ENCODE measurements around the gene ZNF618.

ZNF618 gene

GRCh38 chr9:113960768-113961167 is 84.7 kb downstream of the ZNF618 start:
- no peak for DNase-seq

DNA sequence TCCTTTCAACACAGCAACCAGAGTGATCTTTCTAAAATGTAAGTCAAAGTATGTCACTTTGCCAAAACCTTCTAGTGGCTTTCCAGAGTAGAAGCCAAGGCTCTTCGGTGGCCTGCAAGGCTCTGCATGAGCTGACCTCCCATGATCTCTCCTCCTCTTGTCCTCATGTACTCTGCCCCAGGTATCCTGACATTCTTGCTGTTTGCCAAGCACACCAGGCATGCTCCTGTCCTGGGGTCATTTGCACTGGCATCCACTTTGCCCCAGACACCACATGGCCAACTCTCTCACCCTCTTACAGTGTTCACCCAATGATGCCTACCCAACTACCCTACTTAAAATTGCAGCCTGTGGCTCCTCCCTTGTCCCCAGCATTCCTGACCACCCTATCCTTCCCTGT is 86.3 kb downstream of the ZNF618 start:
- DNase-seq, result no peak

DNA sequence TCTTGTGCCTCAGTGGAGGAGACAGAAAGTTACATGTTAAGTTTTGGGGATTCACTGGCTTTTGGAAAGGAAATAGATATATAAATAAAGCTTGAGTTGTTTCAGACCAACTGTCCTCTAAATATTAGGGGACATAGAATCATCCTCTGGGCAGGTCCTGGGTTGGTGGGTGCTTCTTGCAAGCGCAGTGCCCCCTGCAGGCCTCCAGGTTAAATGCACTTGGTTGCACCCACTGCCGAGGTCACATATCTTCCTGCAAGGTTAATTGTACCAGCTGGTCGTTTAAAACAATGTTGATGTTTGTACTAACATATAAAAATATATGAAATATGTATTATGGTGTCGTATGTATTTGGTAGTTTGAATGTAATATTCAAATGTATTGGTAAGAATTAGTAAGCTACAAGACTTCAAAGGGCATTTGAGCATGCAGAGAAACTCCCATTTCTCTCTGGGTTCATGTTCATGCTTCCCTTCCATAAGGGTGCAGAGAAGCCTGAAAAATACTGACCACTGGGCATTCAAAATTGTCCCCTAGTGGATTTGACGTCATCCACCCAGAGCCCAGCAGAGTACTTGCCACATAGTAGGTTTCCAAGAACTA is 87.0 kb downstream of the ZNF618 start:
- peak; percentile 51 for DNase-seq

DNA sequence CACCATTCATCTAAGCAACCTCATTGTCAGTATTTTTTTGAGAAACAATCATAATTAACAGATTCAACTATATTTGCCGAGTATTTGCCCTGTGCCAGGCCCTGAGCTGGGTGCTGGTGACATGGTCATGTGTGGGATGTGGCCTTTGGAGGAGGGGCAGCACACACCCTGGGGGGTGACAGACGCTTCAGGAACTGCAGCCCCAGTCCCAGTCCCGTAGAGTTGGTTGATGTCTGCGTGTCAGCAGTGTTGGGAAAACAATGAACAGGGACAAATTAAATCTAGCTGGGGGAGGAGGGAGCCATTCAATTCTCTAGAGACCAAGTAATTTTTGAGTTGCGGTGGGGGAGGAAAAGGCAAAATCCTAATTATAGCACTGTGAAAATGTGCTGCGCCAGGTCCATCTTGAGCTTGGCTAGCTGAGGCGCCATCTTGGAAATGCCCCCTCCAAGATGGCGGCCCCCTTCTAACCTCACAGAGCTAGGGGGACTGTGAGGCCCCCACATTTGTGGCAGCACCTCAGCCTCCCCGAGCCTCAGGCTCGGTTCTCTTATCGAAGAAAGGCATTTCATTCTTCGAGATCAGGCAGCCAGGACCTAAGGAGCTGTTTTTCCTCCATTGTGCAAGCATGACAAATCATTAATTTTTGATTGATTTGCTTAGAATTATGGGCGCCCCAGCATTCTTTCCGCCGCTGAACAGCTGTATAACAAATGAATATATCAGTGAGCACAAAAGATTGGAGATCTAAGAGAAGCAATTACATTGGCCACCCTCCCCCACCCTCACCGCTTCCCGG is 87.8 kb downstream of the ZNF618 start:
- no peak for DNase-seq

GRCh38 chr9:113964495-113965170 is 88.5 kb downstream of the ZNF618 start:
- no peak for DNase-seq

GRCh38 chr9:113966394-113966793 is 90.3 kb downstream of the ZNF618 start:
- no peak for DNase-seq

DNA sequence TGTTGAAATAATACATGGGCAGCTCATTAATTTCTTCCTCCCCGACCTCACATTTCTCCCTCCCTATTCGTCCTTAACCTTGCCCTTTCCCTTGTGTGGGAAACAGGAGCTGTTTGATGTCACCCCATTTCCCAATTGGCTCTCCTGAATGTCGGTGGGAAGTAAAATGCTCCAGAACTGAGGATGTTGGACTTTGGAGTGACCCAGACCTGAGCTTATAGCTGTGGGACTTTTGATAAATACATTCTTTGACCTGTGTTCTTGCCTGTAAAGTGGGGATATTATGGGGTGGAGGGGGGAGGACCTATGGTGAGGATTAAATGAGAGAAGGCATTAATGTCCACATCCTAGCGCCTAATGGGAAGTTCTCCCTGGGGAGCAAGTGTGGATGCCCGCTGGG is 91.3 kb downstream of the ZNF618 start:
- no peak for DNase-seq

DNA sequence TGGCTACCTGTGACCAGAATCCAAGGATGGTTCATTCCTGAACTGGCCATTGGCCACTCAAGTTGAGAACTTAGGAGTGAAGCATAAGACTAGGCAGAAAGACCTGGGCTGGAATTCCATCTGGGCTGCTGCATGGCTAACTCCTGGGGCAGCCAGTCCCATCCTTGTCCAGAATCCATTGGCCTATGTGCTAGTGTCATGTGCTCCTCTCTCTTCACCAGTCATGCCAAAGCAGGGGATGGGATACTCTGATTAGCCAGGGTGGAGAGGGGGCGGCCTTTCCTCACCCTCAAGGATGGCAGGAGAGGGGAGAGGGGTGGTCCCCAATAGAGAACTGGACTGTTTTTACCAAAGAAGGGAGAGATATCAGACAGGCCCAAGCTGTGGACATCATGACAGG is 93.2 kb downstream of the ZNF618 start:
- DNase-seq, result no peak

- DNase-seq, result no peak
Measured at GRCh38 chr9:113973226-113973625, 97.1 kb downstream of the ZNF618 start.

- no peak for DNase-seq
Measured at GRCh38 chr9:113973963-113974413, 97.9 kb downstream of the ZNF618 start.

DNA sequence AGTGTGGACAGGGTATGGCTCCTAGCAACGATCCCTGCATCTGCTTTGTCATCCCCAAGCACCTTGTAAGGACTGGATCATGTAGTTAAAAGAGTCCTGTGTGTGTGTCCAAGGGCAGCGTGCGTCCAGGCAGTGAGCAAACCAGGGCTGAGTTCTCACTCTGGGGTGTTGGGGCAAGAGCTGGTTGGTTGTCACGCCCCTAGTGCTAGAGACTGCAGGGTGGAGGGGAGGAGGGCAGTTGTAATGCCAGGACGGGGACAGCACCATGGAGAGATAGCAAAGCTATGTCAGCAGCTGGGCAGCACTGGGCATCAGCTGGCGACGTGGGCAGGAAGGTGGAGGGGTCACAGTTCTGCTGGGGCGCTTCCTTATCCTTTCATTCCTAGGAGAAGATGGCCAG is 100.8 kb downstream of the ZNF618 start:
- no peak for DNase-seq

DNA sequence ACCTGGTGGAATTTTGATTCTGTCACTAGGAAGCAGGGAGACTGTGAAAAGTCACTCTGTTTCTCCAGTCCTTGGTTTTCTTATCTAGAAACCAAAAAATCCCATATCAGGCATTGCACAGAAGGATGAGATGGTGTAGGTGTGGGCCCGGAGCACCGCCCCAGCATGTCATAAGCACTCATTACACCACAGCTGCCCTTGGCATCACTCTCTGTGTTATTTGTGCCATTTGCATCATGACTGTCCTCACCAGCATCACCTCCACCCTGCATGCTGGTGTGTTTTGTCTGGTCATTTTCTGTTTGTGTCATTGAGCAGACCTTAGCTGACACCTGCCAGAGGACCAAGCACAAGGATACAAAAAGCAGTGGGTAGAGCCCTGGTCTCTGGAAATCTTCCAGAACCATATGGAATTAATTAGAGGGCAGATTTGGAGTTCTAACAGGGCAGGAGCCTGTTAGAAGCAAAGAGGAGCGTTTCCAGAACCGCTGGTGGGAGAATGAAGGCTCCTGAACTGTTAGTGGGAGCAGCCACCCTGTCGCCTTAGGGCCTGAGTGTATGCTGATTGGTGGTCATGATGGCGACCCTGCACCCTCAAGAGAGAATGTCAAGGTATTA is 102.7 kb downstream of the ZNF618 start:
- DNase-seq, result no peak

- no peak for DNase-seq
Measured at GRCh38 chr9:113979343-113980127, 103.4 kb downstream of the ZNF618 start.

DNA sequence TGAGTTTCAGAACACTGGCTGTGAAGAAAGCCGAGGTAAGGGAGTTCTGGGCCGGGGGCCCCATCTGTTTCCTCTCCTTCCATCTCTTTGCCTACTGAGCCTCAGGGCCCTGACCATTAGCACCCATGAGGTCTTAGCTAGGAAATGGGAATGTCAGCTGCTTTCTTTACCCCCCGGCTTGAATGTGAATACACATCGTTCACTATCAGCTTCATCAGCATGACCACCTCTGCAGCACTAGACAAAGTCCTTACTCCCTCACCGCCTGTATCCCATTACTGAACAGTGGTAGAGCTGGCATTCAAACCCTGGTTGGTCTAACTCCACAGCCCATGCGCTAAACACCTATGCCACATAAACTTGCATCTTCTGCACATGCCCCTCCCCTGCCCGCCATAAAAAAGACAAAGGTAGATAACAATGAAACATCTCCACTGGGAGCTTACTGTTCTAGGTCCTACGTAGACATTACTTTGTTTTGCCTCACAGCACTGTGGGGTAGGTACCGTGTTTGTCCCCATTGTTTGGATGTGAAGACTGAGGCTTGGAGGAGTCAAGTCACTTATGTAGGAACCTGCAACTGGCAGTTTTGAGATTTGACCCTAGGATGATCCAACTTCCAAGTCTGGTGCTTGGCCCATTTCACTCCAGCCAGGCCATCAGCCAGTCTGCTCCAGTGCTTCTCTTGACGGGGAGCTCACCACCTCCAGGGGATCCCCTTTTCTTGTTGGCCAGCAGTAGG is 108.7 kb downstream of the ZNF618 start:
- no peak for DNase-seq

- no peak for DNase-seq
Measured at GRCh38 chr9:113985968-113986585, 110.0 kb downstream of the ZNF618 start.

GRCh38 chr9:113986931-113987330 is 110.8 kb downstream of the ZNF618 start:
- DNase-seq, result no peak

DNA sequence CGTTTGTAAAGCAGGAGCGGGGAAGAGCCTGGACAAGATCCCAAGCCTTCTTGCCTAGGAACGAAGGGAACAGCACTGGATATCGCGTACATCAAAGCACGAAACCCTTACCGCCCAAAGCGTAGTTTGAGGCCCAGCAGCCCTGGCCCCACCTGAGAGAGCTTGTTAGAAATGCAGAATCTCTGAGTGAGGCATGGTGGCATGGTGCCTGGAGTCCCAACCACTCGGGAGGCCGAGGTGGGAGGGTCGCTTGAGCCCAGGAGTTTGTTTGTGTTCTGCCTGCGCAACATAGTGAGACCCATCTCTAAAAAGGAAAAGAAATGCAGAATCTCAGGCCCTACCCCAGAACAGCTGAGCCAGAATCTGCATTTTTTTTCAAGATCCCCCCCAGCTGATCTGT is 111.4 kb downstream of the ZNF618 start:
- DNase-seq, result no peak

GRCh38 chr9:113988385-113989016 is 112.4 kb downstream of the ZNF618 start:
- DNase-seq, result no peak

DNA sequence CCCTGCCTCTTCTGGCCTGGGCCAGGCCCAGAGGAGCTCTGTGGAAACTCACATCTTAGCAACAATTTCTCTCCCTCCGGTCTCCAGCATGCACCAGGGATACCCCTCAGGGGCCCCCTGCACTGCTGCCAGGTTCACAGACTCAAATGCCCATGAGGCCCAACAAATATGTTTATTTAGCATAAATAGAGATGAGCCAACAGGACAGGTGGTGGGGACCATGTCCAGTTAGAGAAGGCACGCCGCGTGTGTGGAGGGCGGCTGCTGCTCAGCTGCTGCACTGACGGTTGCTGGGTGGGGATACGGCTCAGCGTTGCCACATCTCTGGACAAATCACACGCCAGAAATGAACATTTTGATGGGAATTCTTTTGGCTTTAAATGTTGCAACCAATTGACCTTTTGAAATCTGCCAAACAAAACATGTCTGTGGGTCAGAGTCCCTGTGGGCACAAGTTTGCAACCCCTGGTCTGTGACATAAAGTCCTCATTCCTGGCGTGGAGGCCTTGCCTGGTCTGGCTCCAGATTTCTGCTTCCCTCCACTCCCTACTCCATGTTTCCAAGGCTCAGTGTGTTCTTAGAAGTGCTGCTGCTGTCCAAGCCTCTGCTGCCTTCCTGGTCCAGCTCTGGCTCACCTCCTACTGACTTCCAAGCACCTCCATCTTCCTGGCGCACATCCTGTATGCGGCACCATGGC is 113.1 kb downstream of the ZNF618 start:
- DNase-seq, result no peak
